Measurements from ENCODE around the gene LAMC2.

- TF ChIP-seq RAD21 (IDR thresholded peaks at IDR 0.05 in 1 of 2, conservative IDR thresholded peaks at IDR 0.05 in 1 of 2; ENCODE audit: low read depth in 2 of 2, low read length in 2 of 2), result no peak
- TF ChIP-seq RNF2 (IDR thresholded peaks at IDR 0.05; ENCODE audit: borderline replicate concordance, low read depth, low read length, missing control alignments, poor library complexity, severe bottlenecking), result no peak
- TF ChIP-seq KDM5A (IDR thresholded peaks at IDR 0.05; ENCODE audit: low read length), result no peak
These were observed 44.3 kb downstream of the LAMC2 start for GRCh38 chr1:183230413-183230812.
